Vagina (tissue), 2 donors: Measurements from ENCODE around the gene RIPOR1.

Experiments
- POLR2A ChIP-seq, 2 donors: fragments of 450-650 bp; IDR thresholded peaks; one replicate each; pipeline ENCODE4 v1.6.1; 2017; ENCODE audit warnings: antibody characterized with exemption in 2 of 2, mild to moderate bottlenecking in 2 of 2, moderate library complexity in 2 of 2
- POLR2AphosphoS5 ChIP-seq, 2 donors: sonication (generic); formaldehyde crosslinking; IDR thresholded peaks; one replicate each; pipeline ENCODE4 v1.9.0; 2017; ENCODE audit warnings: antibody characterized with exemption in 2 of 2, mild to moderate bottlenecking in 2 of 2, low read depth in 1 of 2; ENCODE audit not compliant: insufficient read depth in 1 of 2

GRCh38 chr16:67521095-67521804, 7.4 kb upstream of the RIPOR1 start:
- no peak for TF ChIP-seq POLR2A (IDR thresholded peaks at IDR 0.05)
- TF ChIP-seq POLR2AphosphoS5 (IDR thresholded peaks at IDR 0.05; ENCODE audit: insufficient read depth in 1 of 2, low read depth in 1 of 2): peak; percentile 79 to 85
